Stimulated activated CD4-positive, alpha-beta T cell treated with anti-CD3 and anti-CD28 coated beads, Interleukin-2, amount 100 ng/mL, for 4 hours (primary cell): ENCODE results near the gene HNF4A.
"Not testable (repeated sequence)": the region's sequence is repeated elsewhere in the genome, so short reads cannot be mapped to it uniquely, and the experiment has no call there.

ENCODE experiments used
- DNase-seq: peaks from one replicate; pipeline ENCODE4 v3.0.0-alpha.2; 2020; ENCODE audit warnings: low read depth

HNF4A gene

DNA sequence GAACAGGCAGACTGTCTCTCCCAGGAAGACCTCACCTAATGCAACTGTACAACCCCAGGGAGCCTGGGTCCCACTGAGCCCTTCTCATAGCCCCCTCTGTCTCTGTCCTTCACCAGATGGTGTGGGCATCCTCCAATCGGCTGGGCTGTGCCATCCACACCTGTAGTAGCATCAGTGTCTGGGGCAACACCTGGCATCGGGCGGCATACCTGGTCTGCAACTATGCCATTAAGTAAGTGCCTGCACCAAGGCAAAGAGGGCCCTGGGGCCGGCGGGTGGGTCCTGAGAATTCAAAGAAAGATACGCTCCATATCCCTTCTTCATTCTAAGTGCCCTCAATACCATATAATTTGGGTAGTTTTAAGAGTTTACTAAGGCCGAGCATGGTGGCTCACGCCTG, 10.4 kb upstream of the HNF4A start:
- no peak for DNase-seq

DNA sequence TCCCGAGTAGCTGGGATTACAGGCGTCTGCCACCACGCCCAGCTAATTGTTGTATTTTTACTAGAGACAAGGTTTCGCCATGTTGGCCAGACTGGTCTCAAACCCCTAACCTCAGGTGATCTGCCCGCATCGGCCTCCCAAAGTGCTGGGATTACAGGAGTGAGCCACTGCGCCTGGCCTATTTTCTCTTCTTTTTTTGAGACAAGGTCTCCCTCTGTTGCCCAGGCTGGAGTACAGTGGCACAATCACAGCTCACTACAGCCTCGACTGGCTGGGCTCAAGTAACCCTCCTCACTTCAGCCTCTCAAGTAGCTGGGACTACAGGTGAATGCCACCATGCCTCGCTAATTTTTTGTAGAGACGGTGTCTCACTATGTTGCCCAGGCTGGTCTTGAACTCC, 9.6 kb upstream of the HNF4A start:
- not testable (repeated sequence) for DNase-seq

DNA sequence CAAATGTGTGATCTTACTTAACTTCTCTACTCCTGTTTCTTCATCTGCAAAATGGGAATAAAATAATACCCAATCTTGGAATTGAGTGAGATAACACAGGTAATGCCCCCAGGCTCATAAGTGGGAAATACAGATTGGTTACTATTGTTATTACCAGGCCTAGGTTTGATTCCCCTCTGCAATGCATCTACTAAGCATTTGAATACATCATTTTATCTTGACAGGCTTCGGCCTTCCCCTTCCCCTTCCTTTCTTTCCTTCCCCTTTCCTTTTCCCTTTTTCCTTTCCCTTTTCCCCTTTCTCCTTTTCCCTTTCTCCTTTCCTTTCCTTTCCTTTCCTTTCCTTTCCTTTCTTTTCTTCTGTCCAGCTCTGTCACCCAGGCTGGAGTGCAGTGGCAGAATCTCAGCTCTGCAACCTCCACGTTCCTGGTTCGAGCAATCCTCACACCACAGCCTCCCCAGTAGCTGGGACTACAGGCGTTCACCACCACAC, 7.3 kb upstream of the HNF4A start:
- DNase-seq: no peak

DNA sequence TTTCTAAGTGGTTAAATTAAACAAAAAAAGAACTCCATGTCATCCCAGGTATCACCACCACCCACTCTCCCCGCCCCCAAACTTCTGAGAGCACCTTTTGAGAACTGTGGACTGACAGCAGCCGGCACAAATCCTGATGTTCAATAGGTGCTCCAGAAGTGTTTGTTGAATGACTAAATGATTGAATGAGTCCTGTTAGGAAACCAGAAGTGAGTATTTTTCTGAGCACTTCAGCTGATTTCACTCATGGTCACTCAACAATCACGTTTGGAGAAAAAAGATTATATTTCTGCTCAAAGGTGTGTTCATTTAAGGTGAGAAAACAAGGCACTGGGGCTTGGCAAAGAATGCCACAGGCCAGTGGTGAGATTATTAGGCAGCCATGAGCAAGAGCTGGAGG, 6.2 kb upstream of the HNF4A start:
- DNase-seq: no peak

DNA sequence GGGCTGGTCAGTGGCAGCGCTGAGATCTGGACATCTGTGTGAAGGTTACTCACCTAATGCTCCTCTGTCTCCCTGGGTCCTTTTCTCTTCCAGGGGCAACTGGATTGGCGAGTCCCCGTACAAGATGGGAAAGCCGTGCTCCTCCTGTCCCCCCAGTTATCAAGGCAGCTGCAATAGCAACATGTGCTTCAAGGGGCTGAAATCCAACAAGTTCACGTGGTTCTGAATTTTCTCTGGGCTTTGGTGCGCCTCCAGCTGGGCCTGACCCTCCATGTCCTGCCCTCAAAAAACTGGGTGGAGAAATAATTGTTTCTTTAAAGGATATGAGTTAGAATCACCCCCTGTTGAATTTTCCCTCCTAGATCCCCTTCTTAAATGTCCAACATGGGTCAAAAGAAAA, 4.9 kb upstream of the HNF4A start:
- no peak for DNase-seq

DNA sequence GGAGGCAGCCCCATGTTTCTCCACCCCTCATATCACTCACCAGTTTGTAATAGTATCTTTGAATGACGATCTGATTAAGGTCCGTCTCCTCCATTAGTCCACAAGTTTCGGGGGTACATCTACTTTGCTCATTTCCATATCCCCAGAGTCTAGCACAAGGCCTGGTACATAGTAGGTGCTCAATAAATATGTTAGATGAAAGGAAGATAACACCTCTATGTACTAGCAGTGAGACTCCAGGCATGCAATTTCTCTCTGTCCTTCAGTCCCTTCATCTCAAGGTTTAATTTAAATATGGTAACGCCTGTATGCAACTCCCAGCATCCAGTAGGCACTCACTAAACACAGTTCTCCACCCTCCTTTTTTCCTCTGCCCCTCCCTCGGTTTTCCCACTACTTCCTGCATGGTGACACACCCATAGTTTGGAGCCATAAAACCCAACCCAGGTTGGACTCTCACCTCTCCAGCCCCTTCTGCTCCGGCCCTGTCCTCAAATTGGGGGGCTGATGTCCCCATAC, 461 bp upstream of the HNF4A start:
- no peak for DNase-seq

DNA sequence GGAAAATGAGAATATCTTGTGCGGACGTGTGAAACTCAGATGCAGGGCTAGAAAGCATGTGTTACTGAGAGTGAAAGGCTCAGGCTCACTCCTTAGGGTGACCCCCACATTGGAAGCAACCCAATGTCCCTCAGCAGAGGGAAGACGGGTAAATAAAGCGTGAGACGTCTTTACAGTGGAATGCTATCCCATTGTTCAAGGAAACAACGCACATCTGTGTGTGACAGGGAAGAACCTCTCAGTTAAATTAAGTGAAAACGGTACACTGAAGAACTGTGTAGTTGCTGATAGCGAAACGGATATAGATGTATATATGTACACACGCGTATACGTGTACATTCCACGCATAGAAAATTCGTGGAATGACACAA, 839 bp downstream of the HNF4A start:
- DNase-seq: no peak

DNA sequence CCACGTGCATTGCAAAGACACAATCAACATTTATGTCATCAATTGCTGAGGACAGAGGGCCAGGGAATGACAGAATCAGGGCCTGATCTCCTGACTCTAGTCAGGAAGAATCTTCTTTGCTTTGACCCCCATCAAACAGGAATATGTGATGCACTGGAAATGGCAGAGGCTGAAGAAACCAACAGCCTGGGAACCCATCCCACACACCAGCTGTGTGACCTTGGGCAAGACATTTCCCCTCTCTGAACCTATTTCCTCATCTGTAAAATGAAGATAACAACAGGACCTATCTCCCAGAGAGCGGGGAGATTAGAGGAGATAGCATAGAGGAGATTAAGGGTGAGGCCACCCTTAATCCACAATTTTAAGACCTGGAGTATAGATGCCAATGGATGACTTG, 1.5 kb downstream of the HNF4A start:
- DNase-seq: no peak

DNA sequence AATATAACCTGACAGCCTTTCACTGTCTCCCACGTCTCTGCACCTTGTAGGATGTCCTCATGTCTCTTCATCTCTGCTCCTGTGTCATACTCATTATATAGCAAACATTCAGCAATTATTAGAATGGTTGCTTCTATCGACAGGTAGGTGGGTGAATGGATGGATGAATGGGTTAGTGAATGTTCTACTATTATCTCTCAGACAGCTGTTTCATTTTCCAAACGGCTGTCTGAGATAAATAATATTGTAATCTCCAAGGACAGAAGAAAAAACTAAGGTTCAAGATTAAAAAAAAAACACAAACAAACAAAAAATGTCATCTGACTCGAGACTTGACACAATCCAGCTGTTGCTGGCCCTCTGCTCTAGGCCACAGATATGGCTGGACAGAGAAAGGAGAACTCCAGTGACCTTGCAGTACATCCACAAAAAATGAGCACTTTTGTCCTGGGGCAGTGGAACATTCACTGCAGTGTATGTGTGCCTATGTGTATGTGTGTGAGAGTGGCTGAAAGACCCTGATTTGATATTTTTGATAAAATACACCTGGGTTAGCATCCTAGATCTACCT, 2.1 kb downstream of the HNF4A start:
- DNase-seq: no peak

DNA sequence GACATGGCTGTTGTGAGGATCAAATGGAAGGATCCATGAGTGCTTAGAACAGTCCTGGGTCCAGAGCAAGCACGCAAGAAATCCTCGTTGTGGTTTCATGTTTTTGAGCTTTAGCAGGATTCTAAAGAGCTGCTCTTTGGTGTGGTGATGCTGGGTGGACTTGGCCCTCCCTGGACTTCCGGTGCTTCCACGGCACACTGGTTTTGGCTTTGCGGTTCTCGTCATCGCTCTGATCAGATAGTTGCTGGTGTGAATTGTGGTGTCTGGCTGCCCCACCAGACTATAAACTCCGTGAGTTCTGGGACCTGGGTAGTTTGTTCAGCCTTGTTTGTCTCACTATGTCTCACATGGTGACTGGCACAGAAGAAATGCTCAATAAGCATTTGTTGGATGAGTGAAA, 3.3 kb downstream of the HNF4A start:
- DNase-seq: no peak

DNA sequence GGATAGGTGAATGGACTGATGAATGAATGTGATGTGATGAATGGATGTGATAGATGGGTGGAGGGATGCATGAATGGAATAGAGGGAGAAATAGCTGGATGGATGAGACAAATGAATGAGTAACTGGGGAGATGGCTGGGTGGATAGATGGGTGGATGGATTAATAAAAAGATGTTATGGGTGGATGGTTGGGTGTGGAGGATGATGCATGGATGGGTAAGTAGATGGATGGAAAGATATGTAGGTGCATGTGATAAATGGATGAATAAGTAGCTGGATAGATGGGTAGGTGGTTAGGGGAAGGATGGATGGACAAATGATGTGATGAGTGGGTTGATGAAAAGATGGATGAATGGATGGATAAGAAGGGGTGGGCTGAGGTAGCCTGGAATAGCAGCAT, 4.7 kb downstream of the HNF4A start:
- DNase-seq: no peak

DNA sequence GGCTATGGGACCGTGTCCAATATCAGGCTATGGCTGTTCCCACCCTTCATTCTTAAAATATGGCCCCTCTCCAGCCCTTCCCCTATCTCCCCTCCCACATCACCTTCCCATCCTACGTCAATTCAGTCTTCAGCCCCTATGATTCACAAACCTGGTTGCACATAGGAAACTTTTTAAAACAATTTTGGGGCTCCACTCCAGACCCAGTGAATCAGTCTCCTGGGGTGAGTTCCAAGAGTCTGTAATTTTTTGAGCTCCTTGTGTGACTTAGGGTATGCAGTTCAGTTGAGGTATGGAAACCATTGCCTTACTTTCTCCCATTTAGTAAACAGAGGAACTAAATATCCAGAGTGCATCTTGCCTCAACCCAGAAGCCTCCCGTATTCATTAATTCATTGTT, 5.5 kb downstream of the HNF4A start:
- no peak for DNase-seq

DNA sequence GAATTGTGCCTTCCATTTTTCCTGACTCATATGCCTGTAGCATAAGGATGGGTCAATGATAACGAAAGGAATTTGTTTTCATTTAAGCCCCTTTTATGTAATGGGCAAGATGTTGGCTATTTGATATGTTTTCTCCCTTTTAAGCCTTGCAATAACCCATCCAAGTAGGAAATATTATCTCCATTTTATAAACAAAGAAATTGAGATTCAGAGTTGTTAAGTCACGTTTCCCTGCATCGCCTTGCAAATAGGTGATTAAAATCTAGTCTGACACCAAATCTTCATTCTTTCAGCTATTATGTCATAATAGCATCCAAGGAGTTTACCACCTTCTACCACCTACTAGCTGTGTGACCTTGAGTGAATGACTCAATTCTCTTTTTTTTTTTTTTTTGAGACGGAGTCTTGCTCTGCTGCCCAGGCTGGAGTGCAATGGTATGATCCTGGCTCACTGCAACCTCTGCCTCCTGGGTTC, 7.0 kb downstream of the HNF4A start:
- DNase-seq: no peak

DNA sequence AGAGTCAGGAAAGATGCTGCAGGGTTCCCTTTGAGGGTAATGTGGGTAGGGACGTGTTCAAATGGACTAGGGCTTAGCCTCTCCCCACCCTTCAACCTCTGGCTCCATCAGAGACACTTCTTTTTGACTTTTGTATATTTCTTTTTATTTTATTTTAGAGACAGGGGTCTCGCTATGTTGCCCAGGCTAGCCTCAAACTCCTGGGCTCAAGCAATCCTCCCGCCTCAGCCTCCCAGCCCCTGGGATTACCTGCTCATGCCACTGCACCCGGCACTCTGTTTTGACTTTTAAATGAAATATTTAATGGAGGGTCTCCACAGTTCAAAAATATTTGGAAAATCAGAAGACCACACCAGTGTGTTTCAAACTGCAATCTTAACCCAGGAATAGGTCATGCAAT, 8.6 kb downstream of the HNF4A start:
- no peak for DNase-seq

DNA sequence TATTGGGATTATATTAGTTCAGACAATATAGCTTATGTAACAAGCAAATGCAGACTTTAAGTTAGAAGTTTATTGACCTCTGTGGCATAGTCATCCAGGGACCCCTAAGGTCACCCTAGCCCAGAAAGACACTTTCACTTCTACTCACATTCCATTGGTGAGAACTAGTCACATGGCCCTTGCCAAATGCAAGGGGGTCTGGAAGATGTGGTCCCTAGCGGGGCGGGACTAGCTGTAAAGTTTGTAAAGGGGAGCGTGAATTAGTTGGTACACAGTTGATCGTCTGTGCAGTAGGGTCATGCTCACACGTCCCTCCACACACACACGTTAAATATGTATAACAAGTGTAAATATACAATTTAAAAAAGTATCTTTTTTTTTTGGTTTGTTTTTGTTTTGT, 9.3 kb downstream of the HNF4A start:
- no peak for DNase-seq

DNA sequence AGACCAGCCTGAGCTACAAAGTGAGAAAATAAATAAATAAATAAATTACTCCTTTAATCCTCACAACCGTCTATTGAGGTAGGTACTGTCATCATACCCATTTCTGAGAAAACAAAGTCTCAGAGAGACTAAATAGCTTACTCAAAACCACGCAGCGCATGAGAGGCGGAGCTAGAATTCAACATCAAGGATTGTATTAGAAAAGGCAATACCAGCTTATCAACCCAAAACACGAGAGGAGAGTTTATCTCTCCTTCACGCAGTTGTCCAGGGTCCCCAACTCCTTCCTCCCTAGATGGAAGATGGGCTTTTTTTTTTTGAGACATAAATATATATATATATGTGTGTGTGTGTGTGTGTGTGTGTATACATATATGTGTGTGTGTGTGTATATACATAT, 12.2 kb downstream of the HNF4A start:
- DNase-seq: no peak

DNA sequence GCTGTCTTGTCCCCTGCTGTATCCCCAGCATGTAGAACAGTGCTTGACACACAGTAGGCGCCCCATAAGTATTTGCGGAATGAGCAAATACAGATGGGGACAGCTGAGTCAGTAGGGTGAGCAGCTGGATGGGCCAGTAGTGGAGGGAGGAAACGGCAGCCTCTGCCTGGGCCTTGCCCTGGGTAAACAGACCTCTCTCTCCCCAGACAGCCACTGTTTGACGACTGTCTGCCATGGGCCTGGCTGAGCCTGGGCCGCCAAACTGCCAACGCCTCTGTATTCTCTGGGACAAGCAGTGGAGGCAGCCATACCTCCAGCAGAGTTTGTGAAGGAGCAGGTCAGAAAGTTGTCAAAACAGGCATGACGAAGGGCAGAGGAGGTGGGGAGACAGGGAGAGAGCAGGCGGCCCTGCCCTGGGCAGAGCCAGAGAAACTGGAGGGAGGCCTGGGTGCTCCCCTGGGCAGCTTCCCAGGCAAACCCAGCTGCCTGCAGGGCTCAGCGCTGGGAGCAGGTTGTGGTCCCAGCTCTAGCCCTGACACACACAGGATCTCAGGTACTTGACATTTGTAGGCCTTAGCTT, 15.2 kb downstream of the HNF4A start:
- no peak for DNase-seq

DNA sequence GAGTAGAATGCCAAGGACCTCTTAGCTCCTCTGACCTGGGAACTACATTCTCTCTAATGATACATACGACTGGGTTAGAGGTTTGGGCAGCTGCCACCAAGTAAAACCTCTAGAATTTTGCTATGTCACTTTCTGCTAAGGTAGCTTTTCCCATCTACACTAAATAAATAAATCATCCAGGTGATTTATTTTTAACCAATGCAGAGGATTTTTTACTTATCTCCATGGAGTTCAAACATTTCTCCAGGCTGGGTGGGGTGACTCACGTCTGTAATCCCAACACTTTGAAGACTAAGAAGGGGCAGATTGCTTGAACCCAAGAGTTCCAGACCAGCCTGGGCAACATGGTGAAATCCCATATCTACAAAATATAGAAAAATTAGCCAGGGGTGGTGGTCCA, 27.1 kb downstream of the HNF4A start:
- DNase-seq: no peak

DNA sequence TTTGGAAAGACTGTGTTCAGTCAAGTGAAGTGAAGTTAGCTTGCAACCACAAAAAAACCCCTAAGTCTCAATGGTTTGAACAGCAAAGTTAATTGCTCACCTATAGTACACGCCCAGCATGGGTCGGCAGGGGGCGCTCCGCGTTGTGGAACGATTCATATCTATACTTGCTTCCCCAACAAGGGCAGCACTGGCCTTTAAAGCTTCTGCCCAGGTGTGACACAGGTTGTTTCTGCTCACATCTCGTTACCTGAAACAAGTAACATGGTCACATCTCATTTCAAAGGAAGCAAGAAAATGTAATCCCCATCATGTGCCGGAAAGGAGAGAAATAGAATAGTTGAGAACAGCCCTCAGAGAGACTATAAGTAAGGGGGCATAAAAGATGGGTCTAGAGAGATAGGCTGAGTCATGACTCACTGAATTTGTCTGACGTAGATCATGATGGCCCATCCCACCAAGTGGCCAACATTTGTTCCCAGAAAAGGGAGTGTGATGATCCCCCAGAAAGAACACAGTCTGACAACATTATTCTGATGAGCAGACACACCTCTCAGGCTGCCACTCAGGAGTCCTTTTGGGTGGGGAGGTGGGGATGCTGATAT, 29.0 kb downstream of the HNF4A start:
- peak; percentile 74 for DNase-seq

DNA sequence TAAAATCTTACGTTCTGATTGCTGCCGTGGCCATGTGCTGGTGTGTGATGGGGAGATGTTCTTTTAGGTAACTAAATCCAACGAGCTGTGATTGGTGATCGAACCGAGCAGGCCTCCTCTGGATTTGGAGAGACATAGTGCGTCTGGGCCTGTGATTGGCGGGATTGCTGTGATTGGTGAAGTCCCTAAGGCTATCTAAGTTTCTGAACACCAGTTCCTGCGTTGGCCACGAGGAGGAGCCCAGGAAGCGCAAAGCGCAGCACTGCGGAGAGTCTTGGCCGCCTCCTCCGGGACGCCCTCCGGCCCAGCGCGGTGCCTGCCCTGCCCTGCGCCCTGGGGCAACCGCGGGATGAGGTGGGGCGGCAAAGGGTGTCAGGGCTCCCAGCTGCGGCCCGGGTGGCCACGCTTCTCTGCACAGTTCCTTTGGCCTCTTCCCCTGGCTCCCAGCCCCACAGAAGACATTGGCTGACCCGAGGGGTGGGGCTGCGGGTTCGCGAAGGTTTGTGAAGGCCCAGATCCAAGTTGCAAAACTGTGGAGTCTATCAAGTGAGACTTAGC, 33.0 kb downstream of the HNF4A start:
- DNase-seq: peak; percentile 52

DNA sequence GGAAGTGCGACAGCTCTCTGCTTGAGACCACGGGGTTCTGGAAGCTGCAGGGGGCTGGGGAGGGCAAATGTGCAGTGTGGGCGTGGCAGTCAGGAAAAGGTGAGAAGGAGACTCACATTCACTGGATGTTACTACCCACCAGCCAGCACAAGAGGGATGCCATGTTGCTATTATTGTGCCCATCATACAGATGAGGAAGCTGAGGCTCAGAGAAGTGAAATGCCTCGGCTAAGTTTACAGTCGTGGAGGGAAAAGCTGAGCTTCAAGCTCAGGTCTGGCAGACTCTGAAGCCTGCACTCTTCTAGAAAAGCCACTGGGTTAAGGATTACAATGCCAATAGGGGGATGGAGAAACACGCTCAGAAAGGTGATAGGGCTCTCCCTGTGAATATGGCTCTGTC, 34.4 kb downstream of the HNF4A start:
- no peak for DNase-seq

DNA sequence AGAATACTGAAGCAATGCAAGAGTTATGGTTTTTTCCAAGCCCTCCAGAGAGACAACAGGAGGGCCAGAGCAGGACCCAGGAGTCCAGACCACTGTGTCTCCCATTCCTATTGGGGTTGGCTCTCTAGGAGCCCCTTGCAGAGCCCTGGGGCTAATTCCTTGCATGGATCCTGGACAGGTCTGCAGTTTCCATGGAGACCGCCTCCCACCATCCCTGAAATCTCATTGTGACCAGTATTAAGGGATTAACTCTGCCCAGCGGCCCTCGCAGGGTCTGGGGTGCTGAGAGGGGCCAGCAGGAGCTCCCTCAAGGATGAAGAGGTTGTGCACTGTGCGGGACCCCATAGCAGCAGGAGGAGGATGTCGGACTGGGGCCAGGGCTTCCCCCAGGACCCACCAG, 34.8 kb downstream of the HNF4A start:
- no peak for DNase-seq

DNA sequence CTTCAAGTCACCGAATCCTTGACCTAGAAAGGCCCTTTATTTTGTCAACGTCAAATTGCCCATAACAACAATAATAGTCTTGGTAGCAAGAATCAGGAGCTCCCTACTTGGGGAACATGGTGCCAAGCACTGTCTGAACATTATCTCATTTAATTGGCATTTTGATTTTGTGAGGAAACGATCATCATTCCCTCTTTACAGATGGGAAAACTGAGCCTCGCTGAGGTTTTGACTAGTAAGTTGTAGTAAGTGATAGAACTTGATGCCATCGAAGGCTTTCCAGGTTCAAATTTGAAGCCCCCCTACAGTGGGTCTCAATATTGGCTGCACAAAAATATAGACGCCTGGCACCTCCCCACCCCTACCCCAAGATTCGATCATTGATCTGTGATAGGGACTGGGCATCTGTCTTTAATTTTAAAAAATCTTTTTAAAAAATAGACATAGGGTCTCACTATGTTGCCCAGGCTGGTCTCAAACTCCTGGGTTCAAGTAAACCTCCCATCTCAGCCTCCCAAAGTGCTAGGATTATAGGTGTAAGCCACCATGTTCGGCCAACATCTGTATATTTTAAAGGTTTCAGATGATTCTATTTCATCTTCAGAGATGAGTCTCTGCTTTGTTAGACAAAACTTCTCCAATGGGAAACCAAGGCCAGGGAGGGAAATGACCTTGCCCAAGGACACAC, 36.7 kb downstream of the HNF4A start:
- no peak for DNase-seq
